HepG2 (cell line): ENCODE data around the gene AAMP. TPM values are rescaled to one million over a fixed set of nuclear protein-coding genes. Genes with fewer than 3 reads are reported as not detected.

Experiments
- ATAC-seq: fragments of 200-7000 bp; cut with Tn5 transposase; 3 replicates; pipeline ENCODE4 v1.9.1; 2020; ENCODE audit warnings: mild to moderate bottlenecking, moderate library complexity
- BruUV-seq: library from RNA; stranded (reverse); fragments of 400-500 nt; replicated peaks from 2 replicates; lab custom pipeline; 2021; lab: Mats Ljungman, UMichigan
- CTCF ChIA-PET: fragments of 300-600 bp; formaldehyde crosslinking; extraction: SDS; loops from one replicate; lab custom pipeline; 2021; ENCODE audit warnings: low total read pairs, inconsistent platforms, low intra/inter-chr PET ratio; lab: Yijun Ruan, JAX
- POLR2A ChIA-PET: fragments of 350-600 bp; sonication (Branson Sonifier 250); formaldehyde crosslinking; loops from one replicate; lab custom pipeline; 2020; ENCODE audit warnings: antibody characterized with exemption, inconsistent platforms; lab: Yijun Ruan, JAX
- DNase-seq: peaks from one replicate; pipeline ENCODE4 v3.0.0-alpha.2; 2015; ENCODE audit warnings: low spot score
- FAIRE-seq: peaks from 3 replicates; lab custom pipeline; 2011; peaks lifted over from hg19 to GRCh38; lab: Jason Lieb, UNC
- H2AFZ ChIP-seq: one replicate; pipeline ENCODE4 v1.6.1; 2011; ENCODE audit warnings: low read length, inconsistent platforms
- H3K27ac ChIP-seq: fragments of 300-600 bp; 3 replicates; pipeline ENCODE4 v1.8.0; 2011; ENCODE audit warnings: mixed run types, mild to moderate bottlenecking, mixed read lengths, low read length, inconsistent platforms; ENCODE audit not compliant: insufficient read depth; ENCODE audit errors: extremely low read length
- H3K27me3 ChIP-seq, 2 experiments: fragments of 200-600 bp in 1 of 2; 2 replicates in 1 of 2; 3 replicates in 1 of 2; pipeline versions ENCODE4 v1.6.0 to v1.8.0; 2011; ENCODE audit warnings: low read length in 2 of 2, mild to moderate bottlenecking in 2 of 2, moderate library complexity in 2 of 2, inconsistent platforms in 1 of 2; ENCODE audit not compliant: insufficient read depth in 2 of 2, control insufficient read depth in 1 of 2
- H3K36me3 ChIP-seq, 2 experiments: fragments of 200-600 bp in 1 of 2; replicated peaks in 1 of 2; 2 replicates in 1 of 2; 3 replicates in 1 of 2; pipeline versions ENCODE4 v1.5.1 to v1.8.0; 2011; ENCODE audit warnings: low read length in 2 of 2, inconsistent platforms in 1 of 2; ENCODE audit not compliant: insufficient read depth in 2 of 2, control insufficient read depth in 1 of 2
- H3K4me1 ChIP-seq: 2 replicates; pipeline ENCODE4 v1.5.1; 2012; ENCODE audit warnings: low read length, inconsistent platforms; ENCODE audit not compliant: insufficient read depth
- H3K4me2 ChIP-seq: 2 replicates; pipeline ENCODE4 v1.6.0; 2011; ENCODE audit warnings: low read depth, low read length, inconsistent platforms
- H3K4me3 ChIP-seq, 3 experiments: fragments of 200-600 bp in 1 of 3; sonication (generic), shearing (Covaris generic) in 1 of 3; replicated peaks in 1 of 3; 2 replicates each; pipeline ENCODE4 v1.5.1; 2011 to 2016; ENCODE audit warnings: low read length in 3 of 3, inconsistent platforms in 2 of 3, low read depth in 2 of 3, mild to moderate bottlenecking in 2 of 3, control low read depth in 1 of 3, mixed read lengths in 1 of 3; ENCODE audit not compliant: insufficient read depth in 1 of 3
- H3K79me2 ChIP-seq: one replicate; pipeline ENCODE4 v1.6.1; 2011; ENCODE audit warnings: low read length, inconsistent platforms; ENCODE audit not compliant: insufficient read depth
- H3K9ac ChIP-seq: 2 replicates; pipeline ENCODE4 v1.6.0; 2011; ENCODE audit warnings: mild to moderate bottlenecking, low read depth, low read length, inconsistent platforms; ENCODE audit not compliant: insufficient read depth
- H3K9me3 ChIP-seq: 2 replicates; pipeline ENCODE4 v1.5.1; 2012; ENCODE audit warnings: mild to moderate bottlenecking, low read length
- H4K20me1 ChIP-seq: 2 replicates; pipeline ENCODE4 v1.6.0; 2011; ENCODE audit warnings: inconsistent platforms, mild to moderate bottlenecking, low read length, moderate library complexity; ENCODE audit not compliant: insufficient read depth
- CCAR2 ChIP-seq: fragments of 200-400 bp; formaldehyde crosslinking; optimal IDR thresholded peaks from 2 replicates; pipeline ENCODE3; 2018; ENCODE audit warnings: low read depth, mild to moderate bottlenecking, low read length, moderate library complexity
- CEBPB ChIP-seq: IDR thresholded peaks from 2 replicates; pipeline ENCODE4 v1.6.1; 2011; ENCODE audit warnings: low read depth, low read length, improper control_type of control experiment, borderline replicate concordance
- FIP1L1 ChIP-seq: fragments of 200-400 bp; formaldehyde crosslinking; IDR thresholded peaks from 2 replicates; pipeline ENCODE4 v1.6.1; 2018; ENCODE audit warnings: low read depth, mild to moderate bottlenecking, low read length, moderate library complexity, borderline replicate concordance; ENCODE audit not compliant: insufficient read depth
- KDM4B ChIP-seq: sonication (generic); formaldehyde crosslinking; IDR thresholded peaks from 2 replicates; pipeline ENCODE4 v1.4.0; 2020; ENCODE audit warnings: missing genetic modification reagents
- RXRB ChIP-seq: IDR thresholded peaks from 2 replicates; pipeline ENCODE4 v1.6.1; 2016; ENCODE audit warnings: borderline replicate concordance, missing genetic modification reagents, missing compliant biosample characterization
- SP5 ChIP-seq: IDR thresholded peaks from 2 replicates; pipeline ENCODE4 v1.6.1; 2016; ENCODE audit warnings: low read depth, borderline replicate concordance
- SUZ12 ChIP-seq: fragments of 150-350 bp; IDR thresholded peaks from 2 replicates; pipeline ENCODE4 v1.6.1; 2014; ENCODE audit warnings: low read depth, low read length
- ZNF317 ChIP-seq: sonication (generic); formaldehyde crosslinking; IDR thresholded peaks from 2 replicates; pipeline ENCODE4 v1.5.0; 2020; ENCODE audit warnings: mild to moderate bottlenecking, missing genetic modification reagents
- ZNF547 ChIP-seq: sonication (generic); formaldehyde crosslinking; IDR thresholded peaks from 2 replicates; pipeline ENCODE4 v1.5.1; 2020; ENCODE audit warnings: mild to moderate bottlenecking, missing genetic modification reagents
- ZNF564 ChIP-seq: sonication (generic); formaldehyde crosslinking; IDR thresholded peaks from 2 replicates; pipeline ENCODE4 v1.8.1; 2023; ENCODE audit warnings: mild to moderate bottlenecking, missing genetic modification reagents
- WGBS: methylation state at CpG from one replicate; pipeline ENCODE4 v1.1.6; 2017; ENCODE audit warnings: low lambda C conversion rate; 5-methylcytosine and 5-hydroxymethylcytosine counted together
- in situ Hi-C: cut with HindIII; loops from 2 replicates; pipeline ENCODE4 v1.10.0; 2017; ENCODE audit warnings: low pct_unique_long_range_greater_than_20kb; ENCODE audit not compliant: extremely low pct_ligation_motif_present
- intact Hi-C: fragments of 100-400 bp; cut with micrococcal nuclease; formaldehyde crosslinking; loops from one replicate; pipeline ENCODE4 v1.10.0; 2022; ENCODE audit not compliant: unreplicated experiment
- polyA plus RNA-seq, 8 experiments: library from polyadenylated mRNA; depleted of rRNA in 3 of 8; stranded (reverse) in 7 of 8; unstranded in 1 of 8; fragments of >200 nt; fragmentation: Illumina TruSeq in 4 of 8; extraction: Trizol in 4 of 8; gene quantifications; 2 replicates each; pipeline versions ENCODE4 v1.2.1 to v1.2.3, GENCODE V29; 2011 to 2016; ENCODE audit warnings: low read depth in 4 of 8, missing spikeins in 1 of 8, mixed read lengths in 1 of 8; ENCODE audit not compliant: insufficient read depth in 1 of 8
- total RNA-seq, 5 experiments: library from RNA; depleted of rRNA; stranded (reverse); fragments of >200 nt; fragmentation: Illumina TruSeq; extraction: Trizol; gene quantifications; 2 replicates each; pipeline ENCODE4 v1.2.3, GENCODE V29; 2016; ENCODE audit warnings: low read depth in 1 of 5
- TF ChIP-seq, protein P1 (sequence below): sonication (generic); formaldehyde crosslinking; IDR thresholded peaks from 2 replicates; pipeline ENCODE4 v1.5.0; 2020; ENCODE audit warnings: mild to moderate bottlenecking, missing genetic modification reagents, borderline replicate concordance
- TF ChIP-seq, protein P2 (sequence below): sonication (generic); formaldehyde crosslinking; IDR thresholded peaks from 2 replicates; pipeline ENCODE4 v1.4.0; 2020; ENCODE audit warnings: missing genetic modification reagents
- TF ChIP-seq, protein P3 (sequence below): sonication (generic); formaldehyde crosslinking; IDR thresholded peaks from 2 replicates; pipeline ENCODE4 v1.8.1; 2023; ENCODE audit warnings: missing genetic modification reagents, mild to moderate bottlenecking, borderline replicate concordance
- TF ChIP-seq, protein P4 (sequence below): IDR thresholded peaks from 2 replicates; pipeline ENCODE4 v1.6.1; 2018; ENCODE audit warnings: missing genetic modification reagents, mild to moderate bottlenecking, missing compliant biosample characterization
- TF ChIP-seq, protein P5 (sequence below): sonication (generic); formaldehyde crosslinking; IDR thresholded peaks from 2 replicates; pipeline ENCODE4 v1.8.1; 2023; ENCODE audit warnings: mild to moderate bottlenecking, missing genetic modification reagents
- TF ChIP-seq, protein P6 (sequence below): IDR thresholded peaks from 2 replicates; pipeline ENCODE4 v1.6.1; 2016

The AAMP gene
- total and polyA plus RNA-seq, 2 of the 13 experiments (the other 11 are each of a cell fraction or from before 2014, with no cell fraction given) = 110 to 186 TPM

DNA sequence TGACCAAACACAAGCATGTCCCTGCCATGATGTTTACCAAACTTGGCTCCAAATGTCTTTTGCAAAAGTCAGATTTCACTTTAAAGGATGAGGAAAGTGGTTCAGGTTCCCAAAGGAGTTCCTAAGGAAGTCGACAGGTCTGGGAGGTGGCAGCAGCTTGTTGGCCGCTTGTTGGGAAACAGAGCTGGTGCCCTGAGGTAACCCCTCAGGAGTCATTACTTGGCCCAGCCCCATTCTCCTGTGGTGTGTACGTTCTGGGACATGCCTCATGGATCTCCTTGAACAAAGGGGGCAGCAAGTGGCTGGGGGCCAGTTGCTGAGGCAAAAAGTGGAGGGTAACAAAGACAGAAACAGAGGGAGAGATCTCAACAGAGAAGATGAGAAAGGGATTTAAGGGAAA lies 11.5 kb upstream of the AAMP start:
- BruUV-seq = no TSS peak
- H3K4me3 ChIP-seq = no peak overlapping the region
- CTCF ChIA-PET = no interaction called here
- intact Hi-C loops = no loop called here
- in situ Hi-C loops = no loop called here
- H3K4me1 ChIP-seq = peaks cover 29% of the 10 kb centered on the region
- no peak overlapping the region for H3K9ac ChIP-seq
- POLR2A ChIA-PET = interaction anchor here (0.8 kb wide), 1 partner anchor 125 kb away, joined by 3 read pairs; no protein-coding TSS in a partner anchor
- FAIRE-seq (no peak), DNase-seq (no peak), ATAC-seq (no peak)
- H3K36me3 ChIP-seq = peaks cover 44 to 71% of the 10 kb centered on the region in 2 experiments
- no peak overlapping the region for H3K4me2 ChIP-seq
- no peak for TF ChIP-seq CEBPB
- TF ChIP-seq SP5 (CRISPR knock-in tag) = no peak
- TF ChIP-seq, protein P1, sequence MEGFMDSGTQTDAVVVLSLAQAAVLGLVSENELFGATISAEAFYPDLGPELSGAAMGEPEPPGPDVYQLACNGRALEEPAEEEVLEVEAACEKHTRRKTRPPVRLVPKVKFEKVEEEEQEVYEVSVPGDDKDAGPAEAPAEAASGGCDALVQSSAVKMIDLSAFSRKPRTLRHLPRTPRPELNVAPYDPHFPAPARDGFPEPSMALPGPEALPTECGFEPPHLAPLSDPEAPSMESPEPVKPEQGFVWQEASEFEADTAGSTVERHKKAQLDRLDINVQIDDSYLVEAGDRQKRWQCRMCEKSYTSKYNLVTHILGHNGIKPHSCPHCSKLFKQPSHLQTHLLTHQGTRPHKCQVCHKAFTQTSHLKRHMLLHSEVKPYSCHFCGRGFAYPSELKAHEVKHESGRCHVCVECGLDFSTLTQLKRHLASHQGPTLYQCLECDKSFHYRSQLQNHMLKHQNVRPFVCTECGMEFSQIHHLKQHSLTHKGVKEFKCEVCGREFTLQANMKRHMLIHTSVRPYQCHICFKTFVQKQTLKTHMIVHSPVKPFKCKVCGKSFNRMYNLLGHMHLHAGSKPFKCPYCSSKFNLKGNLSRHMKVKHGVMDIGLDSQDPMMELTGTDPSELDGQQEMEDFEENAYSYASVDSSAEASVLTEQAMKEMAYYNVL (CRISPR knock-in tag) = no peak
- no peak for TF ChIP-seq KDM4B (CRISPR knock-in tag)
- TF ChIP-seq, protein P2, sequence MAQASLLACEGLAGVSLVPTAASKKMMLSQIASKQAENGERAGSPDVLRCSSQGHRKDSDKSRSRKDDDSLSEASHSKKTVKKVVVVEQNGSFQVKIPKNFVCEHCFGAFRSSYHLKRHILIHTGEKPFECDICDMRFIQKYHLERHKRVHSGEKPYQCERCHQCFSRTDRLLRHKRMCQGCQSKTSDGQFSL (CRISPR knock-in tag) = no peak
- TF ChIP-seq, protein P3, sequence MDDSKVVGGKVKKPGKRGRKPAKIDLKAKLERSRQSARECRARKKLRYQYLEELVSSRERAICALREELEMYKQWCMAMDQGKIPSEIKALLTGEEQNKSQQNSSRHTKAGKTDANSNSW (CRISPR knock-in tag) = no peak
- no peak for TF ChIP-seq ZNF317
- no peak for TF ChIP-seq FIP1L1
- TF ChIP-seq, protein P4, sequence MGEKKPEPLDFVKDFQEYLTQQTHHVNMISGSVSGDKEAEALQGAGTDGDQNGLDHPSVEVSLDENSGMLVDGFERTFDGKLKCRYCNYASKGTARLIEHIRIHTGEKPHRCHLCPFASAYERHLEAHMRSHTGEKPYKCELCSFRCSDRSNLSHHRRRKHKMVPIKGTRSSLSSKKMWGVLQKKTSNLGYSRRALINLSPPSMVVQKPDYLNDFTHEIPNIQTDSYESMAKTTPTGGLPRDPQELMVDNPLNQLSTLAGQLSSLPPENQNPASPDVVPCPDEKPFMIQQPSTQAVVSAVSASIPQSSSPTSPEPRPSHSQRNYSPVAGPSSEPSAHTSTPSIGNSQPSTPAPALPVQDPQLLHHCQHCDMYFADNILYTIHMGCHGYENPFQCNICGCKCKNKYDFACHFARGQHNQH (CRISPR knock-in tag) = no peak
- TF ChIP-seq CCAR2 = no peak
- TF ChIP-seq ZNF564 = no peak
- TF ChIP-seq SUZ12 = no peak
- TF ChIP-seq, protein P5, sequence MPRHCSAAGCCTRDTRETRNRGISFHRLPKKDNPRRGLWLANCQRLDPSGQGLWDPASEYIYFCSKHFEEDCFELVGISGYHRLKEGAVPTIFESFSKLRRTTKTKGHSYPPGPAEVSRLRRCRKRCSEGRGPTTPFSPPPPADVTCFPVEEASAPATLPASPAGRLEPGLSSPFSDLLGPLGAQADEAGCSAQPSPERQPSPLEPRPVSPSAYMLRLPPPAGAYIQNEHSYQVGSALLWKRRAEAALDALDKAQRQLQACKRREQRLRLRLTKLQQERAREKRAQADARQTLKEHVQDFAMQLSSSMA (CRISPR knock-in tag) = no peak
- no peak for TF ChIP-seq ZNF547 (CRISPR knock-in tag)
- no peak for TF ChIP-seq RXRB (CRISPR knock-in tag)
- TF ChIP-seq, protein P6, sequence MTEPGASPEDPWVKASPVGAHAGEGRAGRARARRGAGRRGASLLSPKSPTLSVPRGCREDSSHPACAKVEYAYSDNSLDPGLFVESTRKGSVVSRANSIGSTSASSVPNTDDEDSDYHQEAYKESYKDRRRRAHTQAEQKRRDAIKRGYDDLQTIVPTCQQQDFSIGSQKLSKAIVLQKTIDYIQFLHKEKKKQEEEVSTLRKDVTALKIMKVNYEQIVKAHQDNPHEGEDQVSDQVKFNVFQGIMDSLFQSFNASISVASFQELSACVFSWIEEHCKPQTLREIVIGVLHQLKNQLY (CRISPR knock-in tag) = no peak
- no peak overlapping the region for H3K27ac ChIP-seq
- H3K79me2 ChIP-seq = peaks cover 31% of the 10 kb centered on the region
- 99% methylated on average over 3 of the region's 3 CpGs for WGBS
- peaks cover 43% of the 10 kb centered on the region; the same call in 1 of the 2 replicates for H4K20me1 ChIP-seq
- H2AFZ ChIP-seq = no peak overlapping the region
- H3K9me3 ChIP-seq = no peaks in the 10 kb centered on the region
- H3K27me3 ChIP-seq = no peaks in the 10 kb centered on the region
